Ishikawa (cell line): ENCODE results near the gene UTP25.

Source experiments
- CEBPB ChIP-seq: IDR thresholded peaks from 2 replicates; pipeline ENCODE4 v1.6.1; 2012
- EP300 ChIP-seq: IDR thresholded peaks from 2 replicates; pipeline ENCODE4 v1.6.1; 2012; ENCODE audit warnings: borderline replicate concordance
- FOXM1 ChIP-seq: IDR thresholded peaks from 2 replicates; pipeline ENCODE4 v1.6.1; 2012; ENCODE audit warnings: low read depth, borderline replicate concordance
- MAX ChIP-seq: IDR thresholded peaks from 2 replicates; pipeline ENCODE4 v1.6.1; 2012
- REST ChIP-seq: IDR thresholded peaks from 2 replicates; pipeline ENCODE4 v1.6.1; 2012; ENCODE audit warnings: low read depth, mild to moderate bottlenecking
- TAF1 ChIP-seq: IDR thresholded peaks from 2 replicates; pipeline ENCODE4 v1.6.1; 2012; ENCODE audit warnings: low read depth, mild to moderate bottlenecking
- TCF12 ChIP-seq: IDR thresholded peaks from 2 replicates; pipeline ENCODE4 v1.6.1; 2012; ENCODE audit warnings: low read depth
- YY1 ChIP-seq: IDR thresholded peaks from 2 replicates; pipeline ENCODE4 v1.6.1; 2012; ENCODE audit warnings: low read depth

GRCh38 chr1:209883341-209883971 lies 55.7 kb downstream of the UTP25 start:
- TF ChIP-seq EP300: no peak
- TF ChIP-seq CEBPB: no peak
- TF ChIP-seq FOXM1: no peak
- TF ChIP-seq TAF1: no peak
- TF ChIP-seq TCF12: no peak
- no peak for TF ChIP-seq MAX
- TF ChIP-seq REST: no peak
- TF ChIP-seq YY1: no peak
